Heart left ventricle (tissue), 13 donors: ENCODE results near the gene DUT.

ENCODE experiments used
- POLR2A ChIP-seq, 2 donors: fragments of 450-650 bp; IDR thresholded peaks; one replicate each; pipeline ENCODE4 v1.6.1; 2017; ENCODE audit warnings: antibody characterized with exemption in 2 of 2, mild to moderate bottlenecking in 2 of 2, moderate library complexity in 2 of 2
- TF ChIP-seq, protein P1 (sequence below), 12 donors: fragments of 200-600 bp; sonication (generic) in 4 of 12; IDR thresholded peaks; one replicate each; pipeline versions ENCODE4 v1.5.0 to v1.8.0; 2018 to 2022; ENCODE audit warnings: antibody characterized with exemption in 12 of 12, mild to moderate bottlenecking in 5 of 12
- donor health status: ischemic (EF 13 %, LVEDD 7.1; RV severe dilation, severe dysfunction).
- donor health status: DM: no; HTN: yes; CAD: no.
- donor health status: DM: no; HTN: no; CAD: no.
- donor health status: ischemic (EF 25% LVEDD 6.9; RV normal size, moderate dysfunction).
- donor health status: ischemic (EF 25% LVEDD 5.7; RV mildly dilated, moderate dysfunction).
- donor health status: ischemic (EF 35%, LVEDD 5.7; RV mildly dilated, moderate dysfunction).
- donor health status: nonischemic (EF 11% LVEDD 7.7; RV severe dilation, severe dysfunction).
- donor health status: DM: yes; HTN: yes; CAD: no.
- donor health status: PGD.
- donor health status: ischemic (EF 29% LVEDD 5.4; RV normal size, mild dysfunction).
- donor health status: nonischemic (EF 23%, LVEDD 6.1; RV moderate dilation, normal function).

DNA sequence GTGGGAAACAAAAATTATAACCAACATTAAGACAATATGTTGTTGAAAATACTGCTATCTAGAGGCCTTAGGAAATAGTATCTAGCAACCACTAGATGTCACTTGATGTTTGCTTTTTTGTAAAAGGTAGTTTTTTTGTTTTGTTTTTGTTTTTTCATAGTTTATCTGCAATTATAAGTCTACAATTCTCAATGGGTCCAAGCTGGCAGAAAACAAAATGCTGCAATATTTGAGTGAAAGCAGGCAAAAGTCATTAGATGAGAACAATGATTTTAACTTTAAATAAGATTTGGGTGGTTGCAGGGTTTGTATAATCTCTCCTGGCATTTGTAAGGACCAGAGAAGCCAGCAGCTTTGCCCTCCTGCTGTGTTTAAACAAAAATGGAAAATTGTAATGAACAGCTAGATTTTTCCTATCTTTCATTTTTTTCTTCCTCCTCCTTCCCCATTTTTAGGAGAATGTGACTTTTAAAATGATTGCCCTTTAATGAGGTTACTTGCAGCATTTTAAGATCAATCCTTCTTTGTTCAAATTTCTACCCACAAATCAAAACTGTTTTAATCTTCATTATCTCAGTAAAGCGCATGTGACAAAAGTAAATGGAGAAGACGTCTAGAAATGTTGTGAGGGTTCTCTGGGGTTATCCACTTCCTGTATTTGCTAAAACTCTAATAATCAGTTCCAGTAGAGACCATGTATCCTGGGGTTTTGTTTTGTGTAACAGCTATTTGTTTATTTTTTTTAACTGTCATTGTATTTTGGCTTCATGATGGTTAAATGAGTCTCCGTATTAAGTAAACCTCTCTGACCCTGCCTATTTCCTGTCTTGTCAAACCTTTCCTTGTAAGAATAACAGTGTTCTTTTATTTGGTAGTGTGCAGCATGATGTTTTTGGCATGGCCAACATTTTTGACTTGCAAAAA, 27.3 kb downstream of the DUT start:
- TF ChIP-seq, protein P1, sequence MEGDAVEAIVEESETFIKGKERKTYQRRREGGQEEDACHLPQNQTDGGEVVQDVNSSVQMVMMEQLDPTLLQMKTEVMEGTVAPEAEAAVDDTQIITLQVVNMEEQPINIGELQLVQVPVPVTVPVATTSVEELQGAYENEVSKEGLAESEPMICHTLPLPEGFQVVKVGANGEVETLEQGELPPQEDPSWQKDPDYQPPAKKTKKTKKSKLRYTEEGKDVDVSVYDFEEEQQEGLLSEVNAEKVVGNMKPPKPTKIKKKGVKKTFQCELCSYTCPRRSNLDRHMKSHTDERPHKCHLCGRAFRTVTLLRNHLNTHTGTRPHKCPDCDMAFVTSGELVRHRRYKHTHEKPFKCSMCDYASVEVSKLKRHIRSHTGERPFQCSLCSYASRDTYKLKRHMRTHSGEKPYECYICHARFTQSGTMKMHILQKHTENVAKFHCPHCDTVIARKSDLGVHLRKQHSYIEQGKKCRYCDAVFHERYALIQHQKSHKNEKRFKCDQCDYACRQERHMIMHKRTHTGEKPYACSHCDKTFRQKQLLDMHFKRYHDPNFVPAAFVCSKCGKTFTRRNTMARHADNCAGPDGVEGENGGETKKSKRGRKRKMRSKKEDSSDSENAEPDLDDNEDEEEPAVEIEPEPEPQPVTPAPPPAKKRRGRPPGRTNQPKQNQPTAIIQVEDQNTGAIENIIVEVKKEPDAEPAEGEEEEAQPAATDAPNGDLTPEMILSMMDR (IDR thresholded peaks at IDR 0.05): peak; percentile 38 to 75 (median 60)
- TF ChIP-seq POLR2A (IDR thresholded peaks at IDR 0.05): no peak
